Esophagus muscularis mucosa (tissue), 3 donors: Measurements from ENCODE around the gene ARL11.

ENCODE experiments used
- CTCF ChIP-seq, 3 experiments: fragments of 200-600 bp in 2 of 3; fragments of 450-650 bp in 1 of 3; sonication (generic) in 2 of 3; IDR thresholded peaks; one replicate each; pipeline ENCODE4 v1.5.1; 2017 to 2019; ENCODE audit warnings: antibody characterized with exemption in 3 of 3, mild to moderate bottlenecking in 2 of 3, moderate library complexity in 1 of 3
- POLR2AphosphoS5 ChIP-seq, 2 donors: sonication (generic); formaldehyde crosslinking; IDR thresholded peaks; one replicate each; pipeline ENCODE4 v1.6.1; 2017; ENCODE audit warnings: antibody characterized with exemption in 2 of 2

GRCh38 chr13:49585220-49586157 is 42.8 kb upstream of the ARL11 start, which contains the start of gene RCBTB1:
- TF ChIP-seq POLR2AphosphoS5 (IDR thresholded peaks at IDR 0.05) (peak; percentile 50 to 71), CTCF (IDR thresholded peaks at IDR 0.05) (no peak)
